Mammary epithelial cell (primary cell): Measurements from ENCODE around the gene SULT1C4.

Experiments used
- CTCF ChIP-seq, 2 donors: IDR thresholded peaks in 1 of 2; conservative IDR thresholded peaks in 1 of 2; 2 replicates each; pipeline ENCODE4 v1.5.1; 2011 to 2012; ENCODE audit warnings: inconsistent platforms in 2 of 2, low read length in 2 of 2, mild to moderate bottlenecking in 2 of 2, control low read depth in 1 of 2, low read depth in 1 of 2; ENCODE audit not compliant: insufficient read depth in 1 of 2; ENCODE audit errors: extremely low read depth in 1 of 2
- EZH2 ChIP-seq: IDR thresholded peaks from 2 replicates; pipeline ENCODE4 v1.6.1; 2012; ENCODE audit warnings: low read length, inconsistent platforms, borderline replicate concordance

- no peak for TF ChIP-seq EZH2
- TF ChIP-seq CTCF (conservative IDR thresholded peaks at IDR 0.05 in 1 of 2, IDR thresholded peaks at IDR 0.05 in 1 of 2; ENCODE audit: extremely low read depth in 1 of 2, insufficient read depth in 1 of 2, low read depth in 1 of 2, low read length in 2 of 2), result no peak
Observed at GRCh38 chr2:108369153-108369552, 8.6 kb upstream of the SULT1C4 start.
